GM19351 (cell line): ENCODE results near the gene HDAC11.

Experiments used
- ATAC-seq: cut with Tn5 transposase; IDR thresholded peaks from one replicate; pipeline ENCODE4 v1.9.1; 2021; ENCODE audit warnings: mild to moderate bottlenecking, moderate library complexity; ENCODE audit not compliant: unreplicated experiment

HDAC11 gene

GRCh38 chr3:13506680-13507079 lies 26.6 kb downstream of the HDAC11 start:
- ATAC-seq = no peak

GRCh38 chr3:13507247-13507569 lies 27.1 kb downstream of the HDAC11 start:
- ATAC-seq = no peak

GRCh38 chr3:13507570-13508339 lies 27.6 kb downstream of the HDAC11 start:
- ATAC-seq = no peak

- no peak for ATAC-seq
These were observed 28.4 kb downstream of the HDAC11 start for GRCh38 chr3:13508496-13508895.

- ATAC-seq = no peak
These were observed 29.1 kb downstream of the HDAC11 start for GRCh38 chr3:13509059-13509815.

GRCh38 chr3:13509816-13510192 lies 29.7 kb downstream of the HDAC11 start:
- no peak for ATAC-seq

- ATAC-seq = no peak
These were observed 32.3 kb downstream of the HDAC11 start for GRCh38 chr3:13512451-13512850.

- no peak for ATAC-seq
These were observed 33.2 kb downstream of the HDAC11 start for GRCh38 chr3:13513051-13513912.

GRCh38 chr3:13513913-13514517 lies 33.9 kb downstream of the HDAC11 start:
- ATAC-seq = no peak

GRCh38 chr3:13514639-13515435 lies 34.7 kb downstream of the HDAC11 start:
- no peak for ATAC-seq

GRCh38 chr3:13515786-13516759 lies 36.0 kb downstream of the HDAC11 start:
- no peak for ATAC-seq

- ATAC-seq = no peak
These were observed 36.6 kb downstream of the HDAC11 start for GRCh38 chr3:13516760-13517135.

- ATAC-seq = no peak
These were observed 37.3 kb downstream of the HDAC11 start for GRCh38 chr3:13517253-13517977.

- no peak for ATAC-seq
These were observed 38.4 kb downstream of the HDAC11 start for GRCh38 chr3:13518516-13518953.

- no peak for ATAC-seq
These were observed 39.1 kb downstream of the HDAC11 start for GRCh38 chr3:13519006-13519791.

GRCh38 chr3:13520326-13520880 lies 40.3 kb downstream of the HDAC11 start:
- ATAC-seq = no peak

GRCh38 chr3:13521309-13521708 lies 41.2 kb downstream of the HDAC11 start:
- ATAC-seq = no peak
